ENCODE results near the gene PHF19. TPM values are rescaled to one million over a fixed set of nuclear protein-coding genes. Genes with fewer than 3 reads are reported as not detected.

The PHF19 gene
- total and polyA plus RNA-seq, 2 experiments from 2014 or later, result 16.8 to 31.0 TPM

DNA sequence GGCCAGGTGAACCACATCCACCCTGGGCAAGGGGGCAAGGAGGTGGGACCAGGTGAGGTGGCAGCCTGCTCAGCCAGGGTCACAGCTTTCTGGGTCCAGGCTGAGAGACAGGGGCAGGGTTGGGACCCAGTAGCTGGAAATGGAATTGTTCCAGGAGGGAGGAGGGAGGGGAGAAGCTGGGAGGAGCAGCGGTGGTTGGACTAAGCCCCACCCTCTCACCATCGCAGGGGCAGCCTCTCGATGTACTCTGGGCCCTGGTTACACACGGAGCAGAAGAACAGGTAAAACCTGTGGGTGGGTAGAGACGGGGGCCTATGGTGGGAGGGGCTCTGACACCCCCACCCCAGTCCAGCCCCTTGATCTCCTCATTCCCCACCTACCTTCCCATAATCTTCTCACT lies 11.2 kb downstream of the PHF19 start (continued):
- no peak for TF ChIP-seq REST (IDR thresholded peaks at IDR 0.05; ENCODE audit: unreplicated experiment)

- H3K4me1 Mint-ChIP-seq, result peaks cover 12% of the 10 kb centered on the region
- Histone ChIP-seq H3K4me2 (no peak overlapping the region), H4K20me1 (replicated peaks; ENCODE audit: insufficient read depth) (no peaks in the 10 kb centered on the region; the same call in 1 of the 2 replicates), H3K36me3 (ENCODE audit: insufficient read depth) (no peaks in the 10 kb centered on the region; the same call in 1 of the 2 replicates), H3F3A (replicated peaks; ENCODE audit: low read depth) (peaks cover 6% of the 10 kb centered on the region; the same call in 1 of the 2 replicates), H3K27ac (ENCODE audit: low read depth) (no peak overlapping the region), H3K4me3 (no peak overlapping the region), H3K9me2 (ENCODE audit: insufficient read depth) (no peaks in the 10 kb centered on the region), H3K27me3 (ENCODE audit: insufficient read depth) (no peaks in the 10 kb centered on the region), H2AFZ (no peak overlapping the region), H3K79me2 (replicated peaks; ENCODE audit: insufficient read depth) (no peaks in the 10 kb centered on the region), H3K4me1 (ENCODE audit: insufficient read depth) (peaks cover 3% of the 10 kb centered on the region)
- peaks cover 13% of the 10 kb centered on the region; the same call in 2 of the 3 replicates for H3K36me3 Mint-ChIP-seq (ENCODE audit: low read depth)
- no peak overlapping the region for H3K27ac Mint-ChIP-seq
- no peak for DNase-seq (ENCODE audit: low spot score)
- ATAC-seq, result no peak
- TF ChIP-seq EZH2 (IDR thresholded peaks at IDR 0.05; ENCODE audit: low read depth, unreplicated experiment) (no peak), CREB1 (CRISPR knock-in tag; IDR thresholded peaks at IDR 0.05; ENCODE audit: low read depth) (no peak), NANOG (IDR thresholded peaks at IDR 0.05; ENCODE audit: borderline replicate concordance) (no peak), EZH2phosphoT487 (IDR thresholded peaks at IDR 0.05; ENCODE audit: unreplicated experiment) (no peak), STAT1 (IDR thresholded peaks at IDR 0.05; ENCODE audit: unreplicated experiment) (no peak), ZNF114 (CRISPR knock-in tag; IDR thresholded peaks at IDR 0.05) (no peak), JUNB (IDR thresholded peaks at IDR 0.05; ENCODE audit: unreplicated experiment) (no peak)
- TF ChIP-seq, protein P1, sequence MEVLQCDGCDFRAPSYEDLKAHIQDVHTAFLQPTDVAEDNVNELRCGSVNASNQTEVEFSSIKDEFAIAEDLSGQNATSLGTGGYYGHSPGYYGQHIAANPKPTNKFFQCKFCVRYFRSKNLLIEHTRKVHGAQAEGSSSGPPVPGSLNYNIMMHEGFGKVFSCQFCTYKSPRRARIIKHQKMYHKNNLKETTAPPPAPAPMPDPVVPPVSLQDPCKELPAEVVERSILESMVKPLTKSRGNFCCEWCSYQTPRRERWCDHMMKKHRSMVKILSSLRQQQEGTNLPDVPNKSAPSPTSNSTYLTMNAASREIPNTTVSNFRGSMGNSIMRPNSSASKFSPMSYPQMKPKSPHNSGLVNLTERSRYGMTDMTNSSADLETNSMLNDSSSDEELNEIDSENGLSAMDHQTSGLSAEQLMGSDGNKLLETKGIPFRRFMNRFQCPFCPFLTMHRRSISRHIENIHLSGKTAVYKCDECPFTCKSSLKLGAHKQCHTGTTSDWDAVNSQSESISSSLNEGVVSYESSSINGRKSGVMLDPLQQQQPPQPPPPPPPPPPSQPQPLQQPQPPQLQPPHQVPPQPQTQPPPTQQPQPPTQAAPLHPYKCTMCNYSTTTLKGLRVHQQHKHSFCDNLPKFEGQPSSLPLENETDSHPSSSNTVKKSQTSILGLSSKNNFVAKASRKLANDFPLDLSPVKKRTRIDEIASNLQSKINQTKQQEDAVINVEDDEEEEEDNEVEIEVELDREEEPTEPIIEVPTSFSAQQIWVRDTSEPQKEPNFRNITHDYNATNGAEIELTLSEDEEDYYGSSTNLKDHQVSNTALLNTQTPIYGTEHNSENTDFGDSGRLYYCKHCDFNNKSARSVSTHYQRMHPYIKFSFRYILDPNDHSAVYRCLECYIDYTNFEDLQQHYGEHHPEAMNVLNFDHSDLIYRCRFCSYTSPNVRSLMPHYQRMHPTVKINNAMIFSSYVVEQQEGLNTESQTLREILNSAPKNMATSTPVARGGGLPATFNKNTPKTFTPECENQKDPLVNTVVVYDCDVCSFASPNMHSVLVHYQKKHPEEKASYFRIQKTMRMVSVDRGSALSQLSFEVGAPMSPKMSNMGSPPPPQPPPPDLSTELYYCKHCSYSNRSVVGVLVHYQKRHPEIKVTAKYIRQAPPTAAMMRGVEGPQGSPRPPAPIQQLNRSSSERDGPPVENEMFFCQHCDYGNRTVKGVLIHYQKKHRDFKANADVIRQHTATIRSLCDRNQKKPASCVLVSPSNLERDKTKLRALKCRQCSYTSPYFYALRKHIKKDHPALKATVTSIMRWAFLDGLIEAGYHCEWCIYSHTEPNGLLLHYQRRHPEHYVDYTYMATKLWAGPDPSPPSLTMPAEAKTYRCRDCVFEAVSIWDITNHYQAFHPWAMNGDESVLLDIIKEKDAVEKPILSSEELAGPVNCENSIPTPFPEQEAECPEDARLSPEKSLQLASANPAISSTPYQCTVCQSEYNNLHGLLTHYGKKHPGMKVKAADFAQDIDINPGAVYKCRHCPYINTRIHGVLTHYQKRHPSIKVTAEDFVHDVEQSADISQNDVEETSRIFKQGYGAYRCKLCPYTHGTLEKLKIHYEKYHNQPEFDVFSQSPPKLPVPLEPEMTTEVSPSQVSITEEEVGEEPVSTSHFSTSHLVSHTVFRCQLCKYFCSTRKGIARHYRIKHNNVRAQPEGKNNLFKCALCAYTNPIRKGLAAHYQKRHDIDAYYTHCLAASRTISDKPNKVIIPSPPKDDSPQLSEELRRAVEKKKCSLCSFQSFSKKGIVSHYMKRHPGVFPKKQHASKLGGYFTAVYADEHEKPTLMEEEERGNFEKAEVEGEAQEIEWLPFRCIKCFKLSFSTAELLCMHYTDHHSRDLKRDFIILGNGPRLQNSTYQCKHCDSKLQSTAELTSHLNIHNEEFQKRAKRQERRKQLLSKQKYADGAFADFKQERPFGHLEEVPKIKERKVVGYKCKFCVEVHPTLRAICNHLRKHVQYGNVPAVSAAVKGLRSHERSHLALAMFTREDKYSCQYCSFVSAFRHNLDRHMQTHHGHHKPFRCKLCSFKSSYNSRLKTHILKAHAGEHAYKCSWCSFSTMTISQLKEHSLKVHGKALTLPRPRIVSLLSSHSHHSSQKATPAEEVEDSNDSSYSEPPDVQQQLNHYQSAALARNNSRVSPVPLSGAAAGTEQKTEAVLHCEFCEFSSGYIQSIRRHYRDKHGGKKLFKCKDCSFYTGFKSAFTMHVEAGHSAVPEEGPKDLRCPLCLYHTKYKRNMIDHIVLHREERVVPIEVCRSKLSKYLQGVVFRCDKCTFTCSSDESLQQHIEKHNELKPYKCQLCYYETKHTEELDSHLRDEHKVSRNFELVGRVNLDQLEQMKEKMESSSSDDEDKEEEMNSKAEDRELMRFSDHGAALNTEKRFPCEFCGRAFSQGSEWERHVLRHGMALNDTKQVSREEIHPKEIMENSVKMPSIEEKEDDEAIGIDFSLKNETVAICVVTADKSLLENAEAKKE (CRISPR knock-in tag; IDR thresholded peaks at IDR 0.05), result no peak
- TF ChIP-seq, protein P2, sequence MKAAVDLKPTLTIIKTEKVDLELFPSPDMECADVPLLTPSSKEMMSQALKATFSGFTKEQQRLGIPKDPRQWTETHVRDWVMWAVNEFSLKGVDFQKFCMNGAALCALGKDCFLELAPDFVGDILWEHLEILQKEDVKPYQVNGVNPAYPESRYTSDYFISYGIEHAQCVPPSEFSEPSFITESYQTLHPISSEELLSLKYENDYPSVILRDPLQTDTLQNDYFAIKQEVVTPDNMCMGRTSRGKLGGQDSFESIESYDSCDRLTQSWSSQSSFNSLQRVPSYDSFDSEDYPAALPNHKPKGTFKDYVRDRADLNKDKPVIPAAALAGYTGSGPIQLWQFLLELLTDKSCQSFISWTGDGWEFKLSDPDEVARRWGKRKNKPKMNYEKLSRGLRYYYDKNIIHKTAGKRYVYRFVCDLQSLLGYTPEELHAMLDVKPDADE (IDR thresholded peaks at IDR 0.05), result no peak
- no peak overlapping the region for H3K4me3 Mint-ChIP-seq
- H3K27me3 Mint-ChIP-seq (ENCODE audit: insufficient read depth, low read depth, poor library complexity), result peaks cover 8% of the 10 kb centered on the region
- no peaks in the 10 kb centered on the region for H3K9me3 Mint-ChIP-seq
Measured at GRCh38 chr9:120865176-120865575, 11.8 kb downstream of the PHF19 start.

Data from GM23338 (cell line).